NB4 (cell line): ENCODE results near the gene ATP6V0A4.
"Not testable (repeated sequence)": the region's sequence is repeated elsewhere in the genome, so short reads cannot be mapped to it uniquely, and the experiment has no call there.

Source experiments
- DNase-seq: peaks from one replicate; pipeline ENCODE4 v3.0.0; 2010; ENCODE audit warnings: low read depth
- H3K4me3 ChIP-seq: one replicate; pipeline ENCODE4 v1.5.1; 2011; ENCODE audit warnings: mild to moderate bottlenecking, low read depth, low read length, moderate library complexity
- CTCF ChIP-seq: IDR thresholded peaks from one replicate; pipeline ENCODE4 v1.5.1; 2012; ENCODE audit warnings: low read depth, low read length
- MAX ChIP-seq: IDR thresholded peaks from 2 replicates; pipeline ENCODE4 v1.6.1; 2011; ENCODE audit warnings: low read depth, low read length
- MYC ChIP-seq: IDR thresholded peaks from 2 replicates; pipeline ENCODE4 v1.6.1; 2011; ENCODE audit warnings: low read depth, low read length
- POLR2A ChIP-seq: IDR thresholded peaks from 2 replicates; pipeline ENCODE4 v1.6.1; 2011; ENCODE audit warnings: mild to moderate bottlenecking; ENCODE audit not compliant: insufficient read length; ENCODE audit errors: extremely low read depth

Gene ATP6V0A4

GRCh38 chr7:138801256-138801655 is 3.3 kb upstream of the ATP6V0A4 start:
- no peak for DNase-seq
- no peak overlapping the region for H3K4me3 ChIP-seq
- TF ChIP-seq CTCF (no peak), MAX (no peak), MYC (no peak), POLR2A (no peak)

- TF ChIP-seq MYC = no peak
- no peak for TF ChIP-seq CTCF
- no peak for TF ChIP-seq POLR2A
- TF ChIP-seq MAX = no peak
- H3K4me3 ChIP-seq = no peak overlapping the region
- DNase-seq = no peak
These were observed 1.5 kb upstream of the ATP6V0A4 start for GRCh38 chr7:138799336-138800000.

- no peak overlapping the region for H3K4me3 ChIP-seq
- no peak for DNase-seq
- no peak for TF ChIP-seq MYC
- no peak for TF ChIP-seq MAX
- TF ChIP-seq CTCF = no peak
- no peak for TF ChIP-seq POLR2A
These were observed 840 bp upstream of the ATP6V0A4 start for GRCh38 chr7:138798836-138799235.

GRCh38 chr7:138797046-138797445 is 950 bp downstream of the ATP6V0A4 start:
- not testable (repeated sequence) for H3K4me3 ChIP-seq, DNase-seq

- TF ChIP-seq CTCF (no peak), MAX (no peak), POLR2A (no peak), MYC (no peak)
- no peak for DNase-seq
These were observed 1.9 kb downstream of the ATP6V0A4 start for GRCh38 chr7:138796038-138796615.

GRCh38 chr7:138785587-138786437 is 12.2 kb downstream of the ATP6V0A4 start:
- H3K4me3 ChIP-seq = no peak overlapping the region
- DNase-seq = no peak
- TF ChIP-seq MYC = no peak
- TF ChIP-seq CTCF = no peak
- TF ChIP-seq MAX = no peak
- TF ChIP-seq POLR2A = no peak

More at GRCh38 chr7:138796038-138796615, 1.9 kb downstream of the ATP6V0A4 start:
- no peak overlapping the region for H3K4me3 ChIP-seq
